A673 (cell line): ENCODE measurements around the gene AGRP. TPM values are rescaled to one million over a fixed set of nuclear protein-coding genes. Genes with fewer than 3 reads are reported as not detected.

Source experiments
- BruUV-seq: library from RNA; stranded (reverse); fragments of 400-500 nt; replicated peaks from 2 replicates; lab custom pipeline; 2021; lab: Mats Ljungman, UMichigan
- CTCF ChIA-PET: fragments of 300-600 bp; sonication (Branson Sonifier 250); formaldehyde crosslinking; loops from one replicate; lab custom pipeline; 2022; ENCODE audit warnings: antibody characterized with exemption; lab: Charles Lee
- POLR2A ChIA-PET: fragments of 300-600 bp; sonication (Branson Sonifier 250); formaldehyde crosslinking; loops from one replicate; lab custom pipeline; 2022; ENCODE audit warnings: antibody characterized with exemption; ENCODE audit not compliant: low non-redundant PET; lab: Charles Lee
- DNase-seq: peaks from one replicate; pipeline ENCODE4 v3.0.0-alpha.2; 2015; ENCODE audit warnings: low spot score
- H3K27ac ChIP-seq: fragments of 200-600 bp; sonication (generic); 2 replicates; pipeline ENCODE4 v1.5.1; 2016; ENCODE audit warnings: mixed run types, low read depth, mild to moderate bottlenecking, mixed read lengths, antibody characterized with exemption, low read length; ENCODE audit not compliant: poor library complexity, severe bottlenecking
- H3K27me3 ChIP-seq: fragments of 200-600 bp; sonication (generic); replicated peaks from 2 replicates; pipeline ENCODE4 v1.6.1; 2017; ENCODE audit warnings: mixed run types, low read depth, mild to moderate bottlenecking, mixed read lengths, antibody characterized with exemption, low read length; ENCODE audit not compliant: insufficient read depth, poor library complexity
- H3K36me3 ChIP-seq: fragments of 200-600 bp; sonication (generic); 2 replicates; pipeline ENCODE4 v1.6.1; 2016; ENCODE audit warnings: mixed run types, mild to moderate bottlenecking, mixed read lengths, antibody characterized with exemption, low read length; ENCODE audit not compliant: insufficient read depth, poor library complexity, severe bottlenecking
- H3K4me1 ChIP-seq: fragments of 200-600 bp; sonication (generic); 2 replicates; pipeline ENCODE4 v1.6.1; 2017; ENCODE audit warnings: mixed run types, mild to moderate bottlenecking, mixed read lengths, antibody characterized with exemption, low read length; ENCODE audit not compliant: insufficient read depth, poor library complexity, severe bottlenecking
- H3K4me3 ChIP-seq: fragments of 200-600 bp; sonication (generic); 2 replicates; pipeline ENCODE4 v1.5.1; 2016; ENCODE audit warnings: low read depth, mixed run types, mild to moderate bottlenecking, mixed read lengths, low read length; ENCODE audit not compliant: poor library complexity, severe bottlenecking
- H3K9me3 ChIP-seq: fragments of 200-600 bp; sonication (generic); 2 replicates; pipeline ENCODE4 v1.6.1; 2016; ENCODE audit warnings: mixed run types, low read depth, mild to moderate bottlenecking, mixed read lengths, antibody characterized with exemption, low read length; ENCODE audit not compliant: poor library complexity, severe bottlenecking
- EZH2 ChIP-seq: fragments of 200-600 bp; sonication (generic); IDR thresholded peaks from 2 replicates; pipeline ENCODE4 v1.6.1; 2017; ENCODE audit warnings: borderline replicate concordance, low read depth, mild to moderate bottlenecking, mixed read lengths, antibody characterized with exemption, low read length; ENCODE audit not compliant: poor library complexity, severe bottlenecking
- intact Hi-C: fragments of 100-400 bp; cut with micrococcal nuclease; formaldehyde crosslinking; loops from one replicate; pipeline ENCODE4 v1.10.0; 2022; ENCODE audit not compliant: unreplicated experiment
- total RNA-seq: library from RNA; stranded (reverse); gene quantifications from 2 replicates; pipeline ENCODE4 v1.2.3, GENCODE V29; 2021
- TF ChIP-seq, protein P1 (sequence below): fragments of 300-800, 200-600 bp; sonication (generic); conservative IDR thresholded peaks from 2 replicates; pipeline ENCODE4 v1.5.1; 2017; ENCODE audit warnings: low read depth, mild to moderate bottlenecking, antibody characterized with exemption, low read length, moderate library complexity, mixed read lengths

AGRP gene
- total RNA-seq, 1 experiment from 2014 or later, result not detected

DNA sequence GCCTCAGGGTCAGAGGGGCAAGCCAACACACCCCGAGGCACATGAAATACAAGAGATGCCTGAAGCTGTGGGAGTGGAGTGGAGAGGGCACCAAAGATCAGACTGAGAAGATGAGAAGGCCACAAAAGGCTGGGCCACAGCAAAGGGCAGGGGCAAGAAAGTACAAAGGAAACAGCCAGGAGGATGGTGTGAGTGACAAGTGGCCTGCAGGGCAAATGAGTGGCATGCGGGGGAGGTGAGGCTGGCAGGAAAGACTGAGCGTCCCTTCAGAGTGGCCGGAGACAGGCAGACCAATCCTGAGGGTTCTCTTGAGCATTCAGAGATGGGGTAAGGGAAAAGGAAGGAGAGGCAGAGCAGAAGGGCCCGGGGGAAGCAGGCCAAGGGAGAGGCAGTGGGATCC is 29.2 kb downstream of the AGRP start:
- intact Hi-C loops, result no loop called here
- POLR2A ChIA-PET, result no interaction called here
- TF ChIP-seq EZH2, result no peak
- TF ChIP-seq, protein P1, sequence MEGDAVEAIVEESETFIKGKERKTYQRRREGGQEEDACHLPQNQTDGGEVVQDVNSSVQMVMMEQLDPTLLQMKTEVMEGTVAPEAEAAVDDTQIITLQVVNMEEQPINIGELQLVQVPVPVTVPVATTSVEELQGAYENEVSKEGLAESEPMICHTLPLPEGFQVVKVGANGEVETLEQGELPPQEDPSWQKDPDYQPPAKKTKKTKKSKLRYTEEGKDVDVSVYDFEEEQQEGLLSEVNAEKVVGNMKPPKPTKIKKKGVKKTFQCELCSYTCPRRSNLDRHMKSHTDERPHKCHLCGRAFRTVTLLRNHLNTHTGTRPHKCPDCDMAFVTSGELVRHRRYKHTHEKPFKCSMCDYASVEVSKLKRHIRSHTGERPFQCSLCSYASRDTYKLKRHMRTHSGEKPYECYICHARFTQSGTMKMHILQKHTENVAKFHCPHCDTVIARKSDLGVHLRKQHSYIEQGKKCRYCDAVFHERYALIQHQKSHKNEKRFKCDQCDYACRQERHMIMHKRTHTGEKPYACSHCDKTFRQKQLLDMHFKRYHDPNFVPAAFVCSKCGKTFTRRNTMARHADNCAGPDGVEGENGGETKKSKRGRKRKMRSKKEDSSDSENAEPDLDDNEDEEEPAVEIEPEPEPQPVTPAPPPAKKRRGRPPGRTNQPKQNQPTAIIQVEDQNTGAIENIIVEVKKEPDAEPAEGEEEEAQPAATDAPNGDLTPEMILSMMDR, result no peak
- Histone ChIP-seq H3K27ac (no peak overlapping the region), H3K4me3 (no peak overlapping the region), H3K9me3 (no peaks in the 10 kb centered on the region), H3K36me3 (no peaks in the 10 kb centered on the region), H3K4me1 (no peaks in the 10 kb centered on the region), H3K27me3 (no peaks in the 10 kb centered on the region)
- no TSS peak for BruUV-seq
- CTCF ChIA-PET, result no interaction called here
- DNase-seq, result no peak

DNA sequence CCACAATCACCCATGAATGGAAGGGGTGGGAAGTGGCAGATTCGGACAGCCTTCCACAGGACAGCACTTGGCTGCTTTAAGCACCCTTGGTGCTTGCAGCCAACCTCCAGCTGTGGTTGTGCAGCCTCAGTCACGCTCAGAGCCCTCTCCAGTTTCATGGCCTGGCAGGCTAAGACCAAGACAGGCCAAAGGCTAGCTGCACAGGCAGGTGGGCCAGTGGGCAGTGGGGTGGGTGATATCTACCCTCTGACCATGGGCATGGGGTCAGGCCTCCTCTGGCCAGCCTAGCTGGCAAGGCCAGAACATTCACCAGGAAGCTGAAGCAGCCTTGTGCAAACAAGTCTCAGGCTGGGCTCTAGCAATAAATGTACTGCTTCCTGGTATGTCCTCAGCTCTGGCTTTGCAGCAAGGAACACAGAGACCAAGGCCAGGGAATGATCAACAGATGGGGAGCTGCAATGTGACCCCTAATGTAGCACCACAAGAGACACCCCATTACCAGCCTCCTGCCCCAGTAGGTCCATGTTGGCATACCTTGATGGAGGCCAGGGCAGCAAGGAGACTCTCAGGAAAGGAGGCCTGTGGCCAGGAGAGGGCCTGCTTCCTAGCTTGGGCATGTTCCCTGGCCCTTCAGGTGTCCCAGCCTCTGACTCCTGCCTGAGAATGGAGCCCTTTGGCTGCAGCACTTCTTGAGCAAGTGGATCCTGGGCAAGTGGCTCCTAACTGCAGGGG is 31.5 kb downstream of the AGRP start:
- Histone ChIP-seq H3K4me1 (no peaks in the 10 kb centered on the region), H3K27ac (no peak overlapping the region), H3K27me3 (no peaks in the 10 kb centered on the region), H3K36me3 (no peaks in the 10 kb centered on the region), H3K4me3 (no peak overlapping the region), H3K9me3 (no peaks in the 10 kb centered on the region)
- intact Hi-C loops, result no loop called here
- DNase-seq, result no peak
- ChIA-PET POLR2A (no interaction called here), CTCF (no interaction called here)
- no TSS peak for BruUV-seq
- no peak for TF ChIP-seq EZH2
- TF ChIP-seq, protein P1, result no peak

DNA sequence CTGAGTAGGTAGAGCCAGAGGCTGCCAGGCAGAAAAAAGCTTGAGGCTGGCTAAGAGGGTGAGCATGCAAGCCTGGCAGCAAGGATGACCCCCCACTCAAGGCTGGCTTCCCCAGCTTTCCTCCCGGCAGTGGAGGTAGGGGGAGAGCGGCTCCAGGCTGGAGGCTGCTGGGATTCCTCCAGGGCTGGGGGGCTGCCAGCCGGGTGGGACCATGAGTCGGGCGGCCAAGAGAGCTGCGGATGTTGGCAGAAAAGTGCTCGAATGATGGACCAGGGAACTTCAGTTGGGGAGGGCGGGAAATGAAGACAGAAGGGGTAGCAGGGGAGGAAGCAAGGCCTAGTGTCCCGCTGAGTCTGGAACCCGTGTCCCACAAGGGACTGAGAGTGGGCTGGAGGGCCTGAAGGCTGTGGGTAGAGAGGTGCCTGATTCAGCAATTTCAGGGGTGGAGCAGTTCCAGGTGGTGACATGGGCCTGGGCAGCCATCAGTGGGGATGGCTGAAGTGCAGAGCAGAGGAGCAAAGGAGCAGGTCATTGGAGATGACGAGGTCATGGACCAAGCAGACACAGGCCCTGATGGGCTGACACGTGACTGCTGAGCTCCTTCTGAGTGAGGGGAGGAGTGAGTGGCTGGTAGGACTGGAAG is 32.2 kb downstream of the AGRP start:
- CTCF ChIA-PET, result no interaction called here
- Histone ChIP-seq H3K9me3 (no peaks in the 10 kb centered on the region), H3K36me3 (no peaks in the 10 kb centered on the region), H3K4me1 (no peaks in the 10 kb centered on the region), H3K27ac (no peak overlapping the region), H3K27me3 (no peaks in the 10 kb centered on the region), H3K4me3 (no peak overlapping the region)
- BruUV-seq, result no TSS peak
- POLR2A ChIA-PET, result no interaction called here
- TF ChIP-seq, protein P1, result no peak
- no peak for TF ChIP-seq EZH2
- intact Hi-C loops, result no loop called here
- no peak for DNase-seq
